Daoy (cell line): ENCODE data around the gene DOK6. TPM values are rescaled to one million over a fixed set of nuclear protein-coding genes. Genes with fewer than 3 reads are reported as not detected.
"Not testable (repeated sequence)": the region's sequence is repeated elsewhere in the genome, so short reads cannot be mapped to it uniquely, and the experiment has no call there.

Experiments used
- DNase-seq: peaks from one replicate; pipeline ENCODE4 v3.0.0-alpha.2; 2015; ENCODE audit warnings: low read depth
- total RNA-seq: library from RNA; depleted of rRNA; stranded (reverse); fragments of >200 nt; shearing (Covaris generic); gene quantifications from 2 replicates; pipeline ENCODE4 v1.2.3, GENCODE V29; 2014

Gene DOK6
- total RNA-seq, 1 experiment from 2014 or later: 0.06 TPM

DNA sequence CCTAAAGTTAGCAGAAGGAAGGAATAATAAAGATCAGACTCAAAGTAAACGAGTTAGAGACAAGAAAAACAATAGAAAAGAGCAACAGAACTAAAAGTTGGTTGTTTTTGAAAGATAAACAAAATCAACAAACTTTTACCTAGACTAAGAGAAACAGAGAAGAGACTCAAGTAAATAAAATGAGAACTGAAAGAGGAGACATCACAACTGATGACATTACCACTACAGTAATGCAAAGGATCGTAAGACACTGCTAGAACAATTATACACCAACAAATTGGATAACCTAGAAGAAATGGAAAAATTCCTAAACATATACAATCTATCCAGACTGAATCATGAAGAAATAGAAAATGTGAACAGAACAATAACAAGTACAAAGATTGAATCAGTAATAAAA lies 407.7 kb downstream of the DOK6 start:
- no peak for DNase-seq

GRCh38 chr18:69813559-69813958 lies 412.9 kb downstream of the DOK6 start:
- no peak for DNase-seq

DNA sequence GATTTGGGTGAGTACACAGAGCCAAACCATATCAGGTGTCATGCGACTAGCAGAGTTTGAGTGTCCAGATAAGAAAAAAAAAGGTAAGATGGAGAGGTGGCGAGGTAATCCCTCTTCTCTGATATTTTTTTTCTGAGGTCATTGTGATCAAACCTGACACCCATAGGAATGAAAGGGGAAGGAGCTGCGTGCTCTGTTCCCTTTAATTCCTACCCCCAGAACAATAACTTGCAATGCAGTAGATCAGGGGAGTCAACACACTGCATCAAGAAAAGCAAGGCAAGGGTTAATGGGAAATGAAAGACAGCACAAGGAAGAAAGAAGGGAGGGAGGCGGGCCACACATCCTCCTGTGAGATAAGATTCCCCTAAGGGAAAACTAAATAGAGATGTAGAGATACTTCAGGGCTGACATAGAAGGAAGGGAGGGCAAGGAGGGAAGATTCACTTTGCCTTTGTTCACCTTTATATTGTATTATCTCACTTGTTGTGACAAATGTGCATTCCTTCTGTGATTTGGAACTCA lies 414.2 kb downstream of the DOK6 start:
- DNase-seq: no peak

DNA sequence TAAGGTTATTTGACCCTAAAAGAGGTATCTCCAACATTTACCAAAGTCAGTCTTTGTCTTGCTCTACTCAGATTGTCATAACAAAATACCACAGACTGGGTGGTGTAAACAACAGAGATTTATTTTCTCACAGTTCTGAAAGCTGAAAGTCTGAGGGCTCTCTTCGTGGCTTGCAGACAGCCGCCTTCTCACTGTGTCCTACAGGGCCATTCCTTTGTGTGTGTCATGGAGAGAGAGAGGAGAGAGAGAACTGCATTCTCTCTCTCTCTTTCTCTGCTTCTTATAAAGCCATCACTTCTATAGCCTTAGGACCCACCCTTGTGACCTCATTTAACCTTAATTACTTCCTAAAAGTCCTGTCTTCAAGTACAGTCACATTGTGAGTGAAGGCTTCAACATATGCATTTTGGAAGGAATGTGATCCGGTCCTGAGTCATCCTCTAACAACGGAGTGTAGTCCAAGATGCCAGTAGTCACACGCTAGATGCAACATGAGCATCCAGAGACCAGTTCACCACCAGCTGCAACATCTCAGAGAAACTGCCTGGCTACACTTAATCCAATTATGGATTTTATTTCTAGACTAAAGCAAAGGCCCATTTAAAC lies 416.8 kb downstream of the DOK6 start:
- peak; percentile 19 for DNase-seq

- no peak for DNase-seq
Measured at GRCh38 chr18:69819460-69819859, 418.8 kb downstream of the DOK6 start.

DNA sequence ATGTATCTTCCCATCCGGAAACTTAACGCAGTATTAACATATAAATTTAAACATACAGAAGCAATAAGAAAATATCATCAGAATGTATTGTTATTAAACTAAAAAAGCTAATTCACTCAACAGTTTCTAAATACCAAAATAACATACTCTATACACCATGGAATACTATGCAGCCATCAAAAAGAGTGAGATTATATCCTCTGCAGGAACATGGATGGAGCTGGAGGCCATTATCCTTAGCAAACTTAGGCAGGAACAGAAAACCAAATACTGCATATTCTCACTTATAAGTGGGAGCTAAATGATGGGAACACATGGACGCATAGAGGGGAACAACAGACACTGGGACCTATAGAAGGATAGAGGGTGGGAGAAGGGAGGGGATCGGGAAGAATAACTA lies 419.9 kb downstream of the DOK6 start:
- no peak for DNase-seq

GRCh38 chr18:69830189-69830588 lies 429.5 kb downstream of the DOK6 start:
- no peak for DNase-seq

- DNase-seq: not testable (repeated sequence)
Measured at GRCh38 chr18:69834980-69835379, 434.3 kb downstream of the DOK6 start.

DNA sequence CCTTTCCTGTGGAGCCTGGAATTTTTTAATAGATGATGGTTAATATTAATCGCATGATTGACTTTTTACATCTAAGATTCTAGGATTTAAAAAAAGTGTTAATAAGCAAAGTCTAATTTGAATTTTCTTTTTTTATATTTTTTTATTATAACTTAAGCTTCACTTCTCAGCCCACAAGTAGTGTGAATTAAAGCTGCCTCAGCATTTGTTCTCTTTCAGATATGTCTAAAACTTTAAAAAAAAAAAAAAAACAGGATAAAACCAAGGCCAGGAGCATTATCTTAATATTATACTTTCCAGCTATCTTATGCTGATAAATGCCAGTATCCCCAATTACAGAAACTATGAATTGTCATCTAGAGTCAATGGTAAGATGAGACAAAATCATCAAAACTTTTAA lies 437.3 kb downstream of the DOK6 start:
- no peak for DNase-seq

DNA sequence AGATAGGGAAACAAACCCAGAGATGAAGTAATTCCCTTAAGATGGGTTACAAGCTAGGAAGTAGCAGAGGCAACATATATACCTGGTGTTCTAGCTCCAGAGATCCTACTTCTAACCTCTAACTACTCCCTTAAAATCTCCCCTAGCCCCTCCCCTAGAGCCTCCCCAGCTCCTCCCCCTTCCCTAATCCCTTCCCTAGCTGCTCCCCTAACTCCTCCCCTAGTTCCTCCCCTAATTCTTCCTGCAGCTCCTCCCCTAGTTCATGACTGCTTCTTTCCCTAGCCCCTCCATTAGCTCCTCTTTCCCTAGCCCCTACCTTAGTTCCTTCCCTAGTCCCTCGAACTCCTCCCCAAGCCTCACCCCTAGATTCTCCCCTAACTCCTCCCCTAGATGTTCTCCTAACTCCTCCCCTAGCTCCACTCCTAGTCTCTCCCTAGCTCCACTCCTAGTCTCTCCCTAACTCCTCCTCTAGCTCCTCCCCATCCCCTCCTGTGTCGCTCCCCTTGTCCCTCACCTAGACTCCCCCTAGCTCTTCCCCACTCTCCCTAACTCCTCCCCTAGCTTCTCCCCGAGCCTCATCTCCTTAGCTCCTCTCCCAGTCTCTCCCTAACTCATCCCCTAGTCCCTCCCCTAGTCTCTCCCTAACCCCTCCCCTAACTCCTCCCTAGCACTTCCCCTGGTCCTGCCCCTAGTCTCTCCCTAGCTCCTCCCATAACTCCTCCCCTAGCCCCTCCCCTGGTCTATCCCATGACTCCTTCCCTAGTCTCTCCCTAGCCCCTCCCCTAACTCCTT lies 438.1 kb downstream of the DOK6 start:
- peak; percentile 61 for DNase-seq

DNA sequence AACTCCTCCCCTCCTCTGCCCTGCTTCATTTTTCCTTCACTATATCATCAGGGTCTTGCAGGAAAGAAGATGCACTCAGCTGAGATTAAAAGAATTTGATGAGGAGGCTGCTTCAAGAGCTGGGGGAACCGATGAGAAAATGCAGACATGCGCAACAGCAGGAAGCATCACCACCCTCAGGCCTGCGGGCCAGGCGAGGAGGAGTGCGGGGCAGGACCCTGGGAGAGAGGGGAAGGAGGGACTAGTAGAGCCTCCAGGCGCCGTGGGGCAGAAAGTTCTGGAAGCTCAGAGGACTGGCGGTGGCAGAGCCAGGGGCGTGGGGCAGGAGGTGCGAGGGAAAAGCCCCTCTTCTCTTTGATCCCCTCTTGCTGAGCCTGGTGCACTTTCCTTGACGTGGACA lies 438.8 kb downstream of the DOK6 start:
- DNase-seq: no peak

GRCh38 chr18:69840001-69840400 lies 439.3 kb downstream of the DOK6 start:
- DNase-seq: peak; percentile 5

- peak; percentile 33 for DNase-seq
Measured at GRCh38 chr18:69840445-69840844, 439.8 kb downstream of the DOK6 start.

DNA sequence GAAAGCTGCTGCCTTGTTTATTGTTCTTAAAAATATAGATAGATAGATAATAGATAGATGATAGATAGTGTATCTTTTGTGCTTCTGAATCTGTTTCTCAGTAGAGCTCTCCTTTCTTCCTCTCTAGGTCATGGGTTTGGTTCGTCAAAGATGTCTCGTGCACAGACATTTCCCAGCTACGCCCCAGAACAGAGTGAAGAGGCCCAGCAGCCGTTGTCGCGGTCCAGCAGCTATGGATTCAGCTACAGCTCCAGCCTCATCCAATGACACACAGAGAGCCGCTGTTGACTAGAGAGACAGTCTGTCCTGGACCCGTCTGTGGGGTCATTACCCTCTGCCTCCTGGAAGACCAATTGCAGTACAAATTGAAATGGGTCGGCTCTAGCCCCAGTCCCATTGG lies 440.4 kb downstream of the DOK6 start:
- DNase-seq: no peak

DNA sequence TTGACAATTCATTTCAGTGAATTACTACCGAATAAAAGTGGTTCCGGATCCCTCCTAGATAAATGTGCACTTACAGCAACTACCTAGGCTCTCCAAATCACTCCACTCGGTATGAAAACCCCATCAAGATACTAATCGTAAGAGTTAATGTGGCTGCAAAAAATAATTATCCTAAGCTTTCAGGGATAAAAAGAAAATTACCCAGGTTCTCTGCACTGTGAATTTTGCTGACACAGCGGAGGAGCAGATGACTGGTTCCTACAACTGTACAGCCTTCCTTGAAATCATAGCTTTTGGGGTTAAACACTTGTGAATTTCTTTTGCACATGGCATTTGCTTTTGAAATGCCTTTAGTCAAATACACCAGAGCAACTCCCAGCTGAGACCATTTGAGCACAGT lies 442.3 kb downstream of the DOK6 start:
- no peak for DNase-seq

DNA sequence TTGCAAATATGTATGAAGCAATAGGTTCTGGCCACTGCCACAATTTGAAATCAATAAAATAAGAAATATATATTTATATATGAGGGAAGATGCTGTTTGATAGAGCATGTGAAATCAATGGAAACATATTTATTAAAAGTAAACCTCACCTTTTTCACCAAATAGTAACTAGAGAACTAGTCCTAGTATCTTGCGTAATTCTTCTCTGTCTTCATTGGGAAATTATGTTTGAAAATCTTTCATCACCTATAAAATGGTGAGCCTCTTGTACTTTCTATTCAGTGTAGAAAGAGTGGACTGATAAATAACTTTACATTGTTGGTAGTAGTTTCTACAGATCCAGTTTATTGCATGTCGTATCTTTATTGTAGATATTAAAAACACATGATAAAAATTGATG lies 444.0 kb downstream of the DOK6 start:
- DNase-seq: no peak

GRCh38 chr18:69845593-69846506 lies 445.2 kb downstream of the DOK6 start:
- DNase-seq: peak; percentile 2

DNA sequence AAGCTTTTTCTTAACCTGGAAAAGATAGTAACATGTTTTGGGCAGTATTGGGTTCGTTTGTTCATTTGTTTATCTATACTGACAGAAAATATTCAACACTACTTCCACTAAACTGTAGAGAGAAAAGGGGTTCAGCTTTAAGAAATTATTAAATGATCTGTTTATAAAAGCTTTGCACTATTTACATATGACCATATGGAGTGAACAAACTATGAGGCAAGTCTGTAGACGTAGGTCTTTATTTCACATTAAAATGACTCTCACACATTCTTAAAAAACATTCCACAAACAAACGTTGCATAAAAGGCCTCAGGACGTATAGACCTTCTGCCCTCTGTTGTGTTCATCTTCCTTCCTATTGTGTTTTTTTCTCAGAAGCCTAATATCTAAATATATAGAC lies 452.4 kb downstream of the DOK6 start:
- no peak for DNase-seq

DNA sequence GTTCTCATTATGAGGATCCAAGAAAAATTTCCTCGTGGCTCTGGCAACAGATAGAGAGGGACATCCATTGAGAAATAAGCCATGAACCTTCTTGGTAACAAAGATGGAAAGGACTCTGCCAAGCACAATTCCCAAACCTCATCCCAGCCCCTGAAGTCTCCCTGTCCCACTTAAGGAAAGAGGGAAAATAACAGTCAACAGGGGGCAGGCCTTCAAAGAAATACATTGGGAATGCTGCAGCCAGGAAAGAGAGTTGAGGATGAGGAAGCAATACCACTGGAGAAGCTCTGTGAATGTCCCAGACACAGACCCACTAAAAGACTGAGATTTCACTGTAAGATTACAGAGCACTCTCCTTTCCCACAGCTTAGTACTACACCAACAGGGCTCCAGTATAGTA lies 453.8 kb downstream of the DOK6 start:
- DNase-seq: no peak

DNA sequence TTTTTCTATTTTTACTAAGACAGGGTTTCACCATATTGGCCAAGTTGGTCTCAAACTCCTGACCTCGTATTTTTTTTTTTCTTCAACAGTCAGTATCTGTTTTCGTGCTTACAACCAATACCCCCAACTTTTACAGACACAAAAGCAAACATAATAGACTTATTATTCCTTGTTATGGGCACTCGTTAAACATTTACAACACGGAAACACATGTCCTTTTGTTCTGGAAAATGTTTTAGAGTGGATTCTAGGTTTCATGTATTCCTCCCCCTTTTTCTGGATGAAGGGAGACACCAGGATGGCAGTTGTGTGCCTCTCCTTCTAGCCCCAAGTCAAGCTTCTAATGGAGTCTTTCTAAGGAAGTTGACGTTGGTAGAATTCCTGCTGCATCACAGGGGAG lies 458.2 kb downstream of the DOK6 start:
- no peak for DNase-seq

GRCh38 chr18:69864802-69865201 lies 464.1 kb downstream of the DOK6 start:
- not testable (repeated sequence) for DNase-seq

DNA sequence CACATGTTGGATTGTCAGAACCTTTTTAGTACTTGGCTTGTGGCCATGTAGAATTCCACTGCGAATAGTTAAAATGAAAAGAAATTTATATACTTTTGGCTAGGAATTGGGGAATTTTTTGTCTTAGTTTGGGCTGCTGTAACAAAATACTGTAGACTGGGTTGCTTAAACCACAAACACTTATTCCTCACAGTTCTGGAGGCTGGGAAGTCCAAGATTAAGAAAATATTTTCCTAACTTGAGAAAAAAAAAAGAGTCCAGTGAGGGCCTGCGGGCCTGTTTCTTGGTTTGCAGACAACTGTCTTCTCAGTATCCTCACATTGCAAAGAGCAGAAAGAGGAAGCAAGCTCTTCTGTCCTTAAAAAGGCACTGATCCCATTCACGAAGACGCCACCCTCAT lies 465.1 kb downstream of the DOK6 start:
- DNase-seq: no peak
